ENCODE data around the gene ZBTB43. TPM values are rescaled to one million over a fixed set of nuclear protein-coding genes. Genes with fewer than 3 reads are reported as not detected.

ZBTB43 gene
- total RNA-seq, 2 donors from 2014 or later: 12.5 to 17.0 TPM

DNA sequence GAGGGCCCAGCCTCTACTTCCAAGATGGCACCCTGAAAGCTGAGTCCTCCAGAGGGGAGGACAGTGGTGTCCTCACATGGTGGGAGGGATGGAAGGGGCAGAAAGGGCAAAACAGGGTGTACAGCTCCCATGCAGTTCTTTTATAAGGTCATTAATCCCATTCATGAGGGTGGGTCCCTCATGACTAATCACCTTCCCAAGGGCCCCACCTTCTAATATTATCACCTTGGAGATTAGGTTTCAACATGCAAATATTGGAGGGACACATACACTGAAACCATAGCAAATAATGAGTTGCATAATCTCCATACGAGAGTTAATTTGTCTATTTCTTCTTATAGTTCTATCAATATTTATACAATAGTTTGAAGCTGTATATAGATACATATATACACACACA lies 5.8 kb upstream of the ZBTB43 start:
- no peak for DNase-seq (ENCODE audit: low spot score)
- Histone ChIP-seq H3K27ac (no peak overlapping the region), H3K36me3 (no peaks in the 10 kb centered on the region), H3K27me3 (replicated peaks; ENCODE audit: insufficient read depth) (no peaks in the 10 kb centered on the region), H3K9me3 (no peaks in the 10 kb centered on the region), H3K4me1 (ENCODE audit: control insufficient read depth in 1 of 2, low read depth in 2 of 2) (no peaks in the 10 kb centered on the region), H3K4me3 (no peak overlapping the region)
- no peak for ATAC-seq (ENCODE audit: insufficient number of reproducible peaks, low FRiP score, low read depth)
- TF ChIP-seq, protein P1, sequence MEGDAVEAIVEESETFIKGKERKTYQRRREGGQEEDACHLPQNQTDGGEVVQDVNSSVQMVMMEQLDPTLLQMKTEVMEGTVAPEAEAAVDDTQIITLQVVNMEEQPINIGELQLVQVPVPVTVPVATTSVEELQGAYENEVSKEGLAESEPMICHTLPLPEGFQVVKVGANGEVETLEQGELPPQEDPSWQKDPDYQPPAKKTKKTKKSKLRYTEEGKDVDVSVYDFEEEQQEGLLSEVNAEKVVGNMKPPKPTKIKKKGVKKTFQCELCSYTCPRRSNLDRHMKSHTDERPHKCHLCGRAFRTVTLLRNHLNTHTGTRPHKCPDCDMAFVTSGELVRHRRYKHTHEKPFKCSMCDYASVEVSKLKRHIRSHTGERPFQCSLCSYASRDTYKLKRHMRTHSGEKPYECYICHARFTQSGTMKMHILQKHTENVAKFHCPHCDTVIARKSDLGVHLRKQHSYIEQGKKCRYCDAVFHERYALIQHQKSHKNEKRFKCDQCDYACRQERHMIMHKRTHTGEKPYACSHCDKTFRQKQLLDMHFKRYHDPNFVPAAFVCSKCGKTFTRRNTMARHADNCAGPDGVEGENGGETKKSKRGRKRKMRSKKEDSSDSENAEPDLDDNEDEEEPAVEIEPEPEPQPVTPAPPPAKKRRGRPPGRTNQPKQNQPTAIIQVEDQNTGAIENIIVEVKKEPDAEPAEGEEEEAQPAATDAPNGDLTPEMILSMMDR (IDR thresholded peaks at IDR 0.05): no peak

DNA sequence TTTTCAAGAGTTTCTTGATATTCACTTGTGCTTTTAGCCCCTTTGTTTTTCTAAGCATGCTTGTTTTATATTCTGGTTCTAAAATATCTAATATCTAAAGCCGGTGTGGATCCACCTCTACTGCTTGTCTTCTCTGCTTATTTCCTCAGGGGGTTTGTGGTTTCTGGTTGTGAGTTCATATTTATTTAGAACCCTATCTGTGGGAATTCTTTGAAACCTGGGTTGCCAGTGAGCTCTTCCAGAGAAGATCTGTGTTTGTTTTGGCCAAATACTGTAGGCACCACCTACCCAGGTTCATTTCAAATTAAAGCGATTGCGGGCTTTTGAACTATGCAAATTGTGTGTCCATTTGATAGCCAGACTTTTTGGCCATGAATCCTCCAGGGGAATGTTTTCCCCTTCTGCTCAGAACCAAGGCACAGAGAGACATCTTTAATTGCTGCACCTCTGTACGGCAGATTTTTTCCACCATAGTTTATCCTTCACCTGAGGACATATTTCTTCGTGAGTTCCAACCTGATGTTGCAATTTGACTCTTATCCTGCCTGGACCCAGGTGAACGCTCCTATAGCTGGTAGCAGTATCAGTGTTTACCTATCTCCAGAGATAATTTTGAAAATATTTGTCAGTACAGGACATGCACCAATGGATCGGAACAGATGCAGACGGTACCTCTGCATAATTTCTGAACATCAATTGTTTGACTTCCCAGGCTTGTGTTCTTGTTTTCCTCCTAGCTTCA lies 2.4 kb upstream of the ZBTB43 start:
- H3K27ac ChIP-seq: no peak overlapping the region
- ATAC-seq (ENCODE audit: insufficient number of reproducible peaks, low FRiP score, low read depth): no peak
- no peaks in the 10 kb centered on the region for H3K27me3 ChIP-seq (replicated peaks; ENCODE audit: insufficient read depth)

DNA sequence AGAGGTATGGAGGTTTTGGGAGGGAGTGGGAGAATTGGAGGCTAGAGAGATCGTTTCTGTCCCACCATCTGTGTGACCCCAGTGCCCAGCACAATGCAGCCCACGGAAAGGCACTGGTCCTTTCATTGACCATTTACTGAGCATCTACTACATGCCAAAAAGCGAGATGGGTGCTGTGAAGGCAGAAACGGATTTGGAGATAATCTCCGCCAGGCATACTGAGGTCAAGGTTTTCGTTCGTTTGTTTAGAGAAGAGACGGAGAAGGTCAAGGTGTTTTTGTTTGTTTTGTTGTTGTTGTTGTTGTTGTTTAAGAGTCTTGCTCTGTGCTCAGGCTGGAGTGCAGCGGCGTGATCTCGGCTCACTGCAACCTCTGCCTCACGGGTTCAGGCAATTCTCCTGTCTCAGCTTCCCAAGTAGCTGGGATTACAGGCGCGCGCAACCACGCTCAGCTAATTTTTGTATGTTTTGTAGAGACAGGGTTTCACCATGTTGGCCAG lies 593 bp upstream of the ZBTB43 start:
- peaks cover 24 to 33% of the 10 kb centered on the region in 2 donors for H3K4me1 ChIP-seq (ENCODE audit: control insufficient read depth in 1 of 2, low read depth in 2 of 2)
- peak overlapping the region; percentile 91 for H3K4me3 ChIP-seq
- H3K9me3 ChIP-seq: no peaks in the 10 kb centered on the region
- TF ChIP-seq, protein P1 (IDR thresholded peaks at IDR 0.05): no peak
- no peaks in the 10 kb centered on the region for H3K36me3 ChIP-seq
- peak; percentile 15 for ATAC-seq (ENCODE audit: insufficient number of reproducible peaks, low FRiP score, low read depth)
- no peak for DNase-seq (ENCODE audit: low spot score)
- no peaks in the 10 kb centered on the region for H3K27me3 ChIP-seq (replicated peaks; ENCODE audit: insufficient read depth)
- H3K27ac ChIP-seq: peak overlapping the region in 1 of 2 donors; percentile 75

More for the DNA sequence above, 2.4 kb upstream of the ZBTB43 start:
- H3K36me3 ChIP-seq: no peaks in the 10 kb centered on the region
- DNase-seq (ENCODE audit: low spot score): no peak
- H3K4me3 ChIP-seq: no peak overlapping the region
- H3K4me1 ChIP-seq (ENCODE audit: control insufficient read depth in 1 of 2, low read depth in 2 of 2): peaks cover 21 to 24% of the 10 kb centered on the region in 2 donors
- no peaks in the 10 kb centered on the region for H3K9me3 ChIP-seq
- TF ChIP-seq, protein P1 (IDR thresholded peaks at IDR 0.05): no peak

DNA sequence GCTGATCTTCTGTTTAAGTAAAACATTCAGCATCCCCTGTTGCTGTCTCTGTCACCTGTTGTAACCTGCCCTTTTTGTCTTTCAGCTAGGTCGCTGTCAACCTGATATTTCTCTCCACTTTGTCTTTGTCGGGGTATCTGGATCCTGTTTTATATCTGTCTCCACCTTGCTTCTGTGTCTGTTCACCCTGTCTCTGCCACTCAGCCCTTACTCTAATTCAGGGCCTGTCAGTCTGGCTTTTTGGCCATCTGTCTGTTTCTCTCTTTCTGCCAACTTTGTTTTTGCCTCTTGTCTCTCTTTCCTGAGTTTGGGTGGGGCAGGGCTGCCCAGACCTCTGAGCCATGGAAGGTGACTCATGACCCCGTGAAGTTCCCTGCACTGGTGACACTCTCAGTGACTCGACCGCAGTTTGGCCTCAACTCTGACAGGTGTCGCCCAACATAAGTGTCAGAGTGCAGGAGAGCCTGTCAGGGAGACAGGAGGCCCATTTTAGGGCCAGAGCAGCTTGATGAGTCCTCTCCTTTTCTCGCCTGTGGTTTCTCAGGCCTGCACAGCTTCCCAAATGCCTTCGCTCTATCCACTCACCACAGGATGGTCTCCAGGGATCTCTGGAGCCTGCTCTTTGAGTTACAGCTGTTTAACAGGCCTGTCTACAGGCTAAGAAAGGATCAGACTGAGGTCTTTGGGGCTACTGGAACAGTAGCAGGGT lies 868 bp downstream of the ZBTB43 start:
- ATAC-seq (ENCODE audit: insufficient number of reproducible peaks, low FRiP score, low read depth) (no peak), DNase-seq (ENCODE audit: low spot score) (peak; percentile 32)
- no peaks in the 10 kb centered on the region for H3K27me3 ChIP-seq (replicated peaks; ENCODE audit: insufficient read depth)
- H3K27ac ChIP-seq: peak overlapping the region; percentile 25 to 75
- TF ChIP-seq, protein P1 (IDR thresholded peaks at IDR 0.05): no peak
- H3K9me3 ChIP-seq: no peaks in the 10 kb centered on the region
- peaks cover 24 to 33% of the 10 kb centered on the region in 2 donors for H3K4me1 ChIP-seq (ENCODE audit: control insufficient read depth in 1 of 2, low read depth in 2 of 2)
- H3K4me3 ChIP-seq: peak overlapping the region; percentile 91
- H3K36me3 ChIP-seq: peaks cover 4% of the 10 kb centered on the region

DNA sequence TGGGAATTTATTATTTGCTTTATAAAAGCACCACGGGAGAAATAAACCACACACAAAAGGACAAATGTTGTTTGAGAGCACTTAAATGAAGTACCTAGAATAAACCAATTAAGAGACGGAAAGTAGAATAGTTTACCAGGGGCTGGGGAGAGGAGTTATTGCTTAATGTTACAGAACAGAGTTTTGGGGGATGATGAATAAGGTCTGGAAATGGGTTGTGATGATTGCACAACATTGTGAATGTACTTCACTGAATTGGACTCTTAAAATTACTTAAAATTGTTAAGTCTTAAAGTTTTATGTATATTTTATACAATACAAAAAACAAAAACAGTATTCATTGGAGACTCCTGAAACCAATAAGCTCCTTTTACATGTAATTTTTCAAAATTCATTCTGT lies 1.5 kb downstream of the ZBTB43 start:
- H3K36me3 ChIP-seq: peaks cover 4% of the 10 kb centered on the region
- H3K4me3 ChIP-seq: peak overlapping the region; percentile 91
- H3K4me1 ChIP-seq (ENCODE audit: control insufficient read depth in 1 of 2, low read depth in 2 of 2): peaks cover 24 to 33% of the 10 kb centered on the region in 2 donors
- H3K9me3 ChIP-seq: no peaks in the 10 kb centered on the region
- peak overlapping the region in 1 of 2 donors; percentile 52 for H3K27ac ChIP-seq
- TF ChIP-seq, protein P1 (IDR thresholded peaks at IDR 0.05): no peak
- no peaks in the 10 kb centered on the region for H3K27me3 ChIP-seq (replicated peaks; ENCODE audit: insufficient read depth)
- ATAC-seq (ENCODE audit: insufficient number of reproducible peaks, low FRiP score, low read depth): no peak
- no peak for DNase-seq (ENCODE audit: low spot score)

All from thoracic aorta (tissue), 2 donors.